ENCODE data around the gene DSCAM.

DNA sequence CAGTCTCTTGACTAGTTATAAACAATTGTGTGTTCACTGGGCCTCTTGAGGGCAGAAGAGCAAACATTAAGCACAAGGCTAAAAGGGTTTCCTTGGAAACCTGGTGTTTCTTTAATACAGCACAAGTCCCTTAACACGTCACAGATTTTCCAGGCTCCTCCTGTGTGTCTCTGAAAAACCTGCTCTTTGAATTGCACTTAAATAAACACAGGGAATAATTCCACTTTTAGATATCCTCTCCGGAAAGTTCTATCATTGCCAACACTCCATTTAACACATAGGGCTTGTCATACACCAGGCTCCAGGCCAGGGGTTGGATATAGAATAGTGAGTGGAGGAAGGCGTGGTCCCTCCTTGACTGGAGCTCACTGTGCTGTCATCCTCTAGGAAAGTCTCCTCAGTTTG is 442.6 kb downstream of the DSCAM start:
- TF ChIP-seq CTCF (IDR thresholded peaks at IDR 0.05; ENCODE audit: extremely low read depth in 1 of 2, insufficient read depth in 1 of 2, low read depth in 1 of 2, low read length in 2 of 2) (no peak), EZH2 (IDR thresholded peaks at IDR 0.05; ENCODE audit: borderline replicate concordance, low read depth, low read length, severe bottlenecking) (no peak), JUN (IDR thresholded peaks at IDR 0.05; ENCODE audit: borderline replicate concordance, insufficient read depth, insufficient read length, low read depth) (no peak), POLR2AphosphoS5 (IDR thresholded peaks at IDR 0.05; ENCODE audit: insufficient read depth, low read depth, low read length) (no peak), MAX (IDR thresholded peaks at IDR 0.05; ENCODE audit: insufficient read depth, insufficient read length) (no peak)
